ENCODE measurements around the gene TBCA. TPM values are rescaled to one million over a fixed set of nuclear protein-coding genes. Genes with fewer than 3 reads are reported as not detected.

TBCA gene
- polyA plus RNA-seq, 1 of the 3 experiments (the other 2 are of a cell fraction): 199 TPM

GRCh38 chr5:77670526-77670925 is 105.6 kb downstream of the TBCA start (continued):
- no peak for TF ChIP-seq MXI1 (IDR thresholded peaks at IDR 0.05; ENCODE audit: low read depth, low read length)
- TF ChIP-seq, protein P1, sequence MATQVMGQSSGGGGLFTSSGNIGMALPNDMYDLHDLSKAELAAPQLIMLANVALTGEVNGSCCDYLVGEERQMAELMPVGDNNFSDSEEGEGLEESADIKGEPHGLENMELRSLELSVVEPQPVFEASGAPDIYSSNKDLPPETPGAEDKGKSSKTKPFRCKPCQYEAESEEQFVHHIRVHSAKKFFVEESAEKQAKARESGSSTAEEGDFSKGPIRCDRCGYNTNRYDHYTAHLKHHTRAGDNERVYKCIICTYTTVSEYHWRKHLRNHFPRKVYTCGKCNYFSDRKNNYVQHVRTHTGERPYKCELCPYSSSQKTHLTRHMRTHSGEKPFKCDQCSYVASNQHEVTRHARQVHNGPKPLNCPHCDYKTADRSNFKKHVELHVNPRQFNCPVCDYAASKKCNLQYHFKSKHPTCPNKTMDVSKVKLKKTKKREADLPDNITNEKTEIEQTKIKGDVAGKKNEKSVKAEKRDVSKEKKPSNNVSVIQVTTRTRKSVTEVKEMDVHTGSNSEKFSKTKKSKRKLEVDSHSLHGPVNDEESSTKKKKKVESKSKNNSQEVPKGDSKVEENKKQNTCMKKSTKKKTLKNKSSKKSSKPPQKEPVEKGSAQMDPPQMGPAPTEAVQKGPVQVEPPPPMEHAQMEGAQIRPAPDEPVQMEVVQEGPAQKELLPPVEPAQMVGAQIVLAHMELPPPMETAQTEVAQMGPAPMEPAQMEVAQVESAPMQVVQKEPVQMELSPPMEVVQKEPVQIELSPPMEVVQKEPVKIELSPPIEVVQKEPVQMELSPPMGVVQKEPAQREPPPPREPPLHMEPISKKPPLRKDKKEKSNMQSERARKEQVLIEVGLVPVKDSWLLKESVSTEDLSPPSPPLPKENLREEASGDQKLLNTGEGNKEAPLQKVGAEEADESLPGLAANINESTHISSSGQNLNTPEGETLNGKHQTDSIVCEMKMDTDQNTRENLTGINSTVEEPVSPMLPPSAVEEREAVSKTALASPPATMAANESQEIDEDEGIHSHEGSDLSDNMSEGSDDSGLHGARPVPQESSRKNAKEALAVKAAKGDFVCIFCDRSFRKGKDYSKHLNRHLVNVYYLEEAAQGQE (IDR thresholded peaks at IDR 0.05; ENCODE audit: low read depth, low read length): no peak
- TF ChIP-seq EP300 (IDR thresholded peaks at IDR 0.05; ENCODE audit: borderline replicate concordance in 1 of 2, low read depth in 1 of 2, low read length in 1 of 2): no peak
- TF ChIP-seq ZBTB33 (IDR thresholded peaks at IDR 0.05; ENCODE audit: borderline replicate concordance, low read depth): no peak

- 6% methylated on average over 1 of the region's 1 CpG for WGBS (ENCODE audit: low lambda C conversion rate)
- no peak overlapping the region for H3K4me2 ChIP-seq
- no peaks in the 10 kb centered on the region for H3K9me2 ChIP-seq
- H3K27ac ChIP-seq (ENCODE audit: low read depth in 2 of 2, low read length in 1 of 2): no peak overlapping the region
- DNase-seq: no peak
- no peaks in the 10 kb centered on the region for H3K79me2 ChIP-seq (ENCODE audit: insufficient read depth)
- H3K4me1 ChIP-seq (ENCODE audit: control insufficient read depth in 1 of 2, insufficient read depth in 2 of 2, low read depth in 1 of 2, low read length in 1 of 2): no peaks in the 10 kb centered on the region
- peaks cover 16% of the 10 kb centered on the region; the same call in 1 of the 2 replicates for H3K27me3 ChIP-seq (ENCODE audit: insufficient read depth)
- POLR2A ChIA-PET: no interaction called here
- no peaks in the 10 kb centered on the region for H3K9me3 ChIP-seq
- TF ChIP-seq, protein P2, sequence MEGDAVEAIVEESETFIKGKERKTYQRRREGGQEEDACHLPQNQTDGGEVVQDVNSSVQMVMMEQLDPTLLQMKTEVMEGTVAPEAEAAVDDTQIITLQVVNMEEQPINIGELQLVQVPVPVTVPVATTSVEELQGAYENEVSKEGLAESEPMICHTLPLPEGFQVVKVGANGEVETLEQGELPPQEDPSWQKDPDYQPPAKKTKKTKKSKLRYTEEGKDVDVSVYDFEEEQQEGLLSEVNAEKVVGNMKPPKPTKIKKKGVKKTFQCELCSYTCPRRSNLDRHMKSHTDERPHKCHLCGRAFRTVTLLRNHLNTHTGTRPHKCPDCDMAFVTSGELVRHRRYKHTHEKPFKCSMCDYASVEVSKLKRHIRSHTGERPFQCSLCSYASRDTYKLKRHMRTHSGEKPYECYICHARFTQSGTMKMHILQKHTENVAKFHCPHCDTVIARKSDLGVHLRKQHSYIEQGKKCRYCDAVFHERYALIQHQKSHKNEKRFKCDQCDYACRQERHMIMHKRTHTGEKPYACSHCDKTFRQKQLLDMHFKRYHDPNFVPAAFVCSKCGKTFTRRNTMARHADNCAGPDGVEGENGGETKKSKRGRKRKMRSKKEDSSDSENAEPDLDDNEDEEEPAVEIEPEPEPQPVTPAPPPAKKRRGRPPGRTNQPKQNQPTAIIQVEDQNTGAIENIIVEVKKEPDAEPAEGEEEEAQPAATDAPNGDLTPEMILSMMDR (IDR thresholded peaks at IDR 0.05): no peak
- TF ChIP-seq RXRA (IDR thresholded peaks at IDR 0.05; ENCODE audit: borderline replicate concordance, low read depth) (no peak), ZBTB33 (IDR thresholded peaks at IDR 0.05; ENCODE audit: borderline replicate concordance, low read depth) (no peak), MEF2A (IDR thresholded peaks at IDR 0.05; ENCODE audit: borderline replicate concordance, low read depth) (no peak), PBX3 (IDR thresholded peaks at IDR 0.05) (no peak), TAF1 (IDR thresholded peaks at IDR 0.05; ENCODE audit: borderline replicate concordance, low read depth, low read length) (no peak), FOXJ3 (CRISPR knock-in tag; IDR thresholded peaks at IDR 0.05) (no peak), FOXM1 (IDR thresholded peaks at IDR 0.05; ENCODE audit: low read depth) (no peak), TEAD4 (IDR thresholded peaks at IDR 0.05; ENCODE audit: borderline replicate concordance, insufficient read depth) (no peak)
- H3K4me3 ChIP-seq (ENCODE audit: low read depth in 2 of 2, low read length in 1 of 2): no peak overlapping the region
- H3F3A ChIP-seq (replicated peaks; ENCODE audit: insufficient read depth): no peaks in the 10 kb centered on the region
- no peak overlapping the region for H2AFZ ChIP-seq (ENCODE audit: low read depth)
- no peaks in the 10 kb centered on the region for H4K20me1 ChIP-seq (ENCODE audit: insufficient read depth)
- H3K36me3 ChIP-seq (replicated peaks in 1 of 2; ENCODE audit: control insufficient read depth in 1 of 2, insufficient read depth in 2 of 2, low read length in 1 of 2): no peaks in the 10 kb centered on the region
- CTCF ChIA-PET: no interaction called here
- no peak overlapping the region for H3K9ac ChIP-seq
Observed at GRCh38 chr5:77669677-77670076, 106.5 kb downstream of the TBCA start.
